Measurements from ENCODE around the gene FAM200B.

The FAM200B gene

DNA sequence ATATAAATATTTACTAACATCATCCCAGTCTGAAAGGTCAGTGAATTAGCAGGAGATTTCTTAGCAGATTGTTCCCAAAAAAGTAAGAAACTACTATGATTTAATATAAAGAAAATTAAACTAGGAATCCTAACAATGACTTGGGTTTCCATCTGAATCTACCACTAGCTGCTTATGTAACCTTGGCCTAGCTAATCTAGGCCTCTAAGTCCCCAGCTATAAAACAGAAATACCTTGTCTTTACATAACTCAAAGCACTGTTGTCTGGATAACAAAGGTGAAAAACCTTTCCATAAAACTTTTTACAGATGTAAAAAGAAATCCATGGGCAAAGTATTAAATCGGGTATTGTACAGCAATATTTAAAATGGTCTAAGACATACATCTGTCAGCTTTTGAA, 29.4 kb upstream of the FAM200B start:
- peaks cover 56% of the 10 kb centered on the region for H3K4me1 ChIP-seq (ENCODE audit: insufficient read depth, low read length, severe bottlenecking)

DNA sequence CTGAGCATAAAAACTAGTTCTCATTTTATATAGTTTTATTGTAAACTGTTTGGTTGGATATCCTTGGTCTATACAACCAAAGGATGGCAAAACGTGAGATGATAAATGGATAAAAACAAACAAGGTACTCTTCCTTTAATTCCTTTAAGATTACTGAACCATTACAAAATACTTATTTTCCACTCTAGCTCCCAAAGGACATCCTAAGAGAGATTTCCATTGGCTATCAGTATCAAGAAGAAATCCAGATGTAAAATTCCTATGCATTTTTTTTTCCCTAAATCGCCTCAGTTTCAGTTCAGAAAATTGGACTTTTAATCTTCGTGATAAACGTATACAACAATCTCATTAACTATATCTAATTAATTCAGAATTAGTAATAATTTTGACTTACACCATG, 28.8 kb upstream of the FAM200B start:
- Histone ChIP-seq H3K79me2 (ENCODE audit: insufficient read depth, low read length) (peaks cover 56% of the 10 kb centered on the region), H4K20me1 (ENCODE audit: insufficient read depth, low read length) (no peaks in the 10 kb centered on the region), H3K27ac (ENCODE audit: low read depth, low read length, poor library complexity, severe bottlenecking) (no peak overlapping the region)

More for the DNA sequence above, 29.4 kb upstream of the FAM200B start:
- H2AFZ ChIP-seq (ENCODE audit: low read length): no peak overlapping the region
- no peaks in the 10 kb centered on the region for H3F3A ChIP-seq (ENCODE audit: insufficient read depth, low read length)
- TF ChIP-seq EZH2 (IDR thresholded peaks at IDR 0.05; ENCODE audit: borderline replicate concordance, low read length): no peak
- TF ChIP-seq, protein P1, sequence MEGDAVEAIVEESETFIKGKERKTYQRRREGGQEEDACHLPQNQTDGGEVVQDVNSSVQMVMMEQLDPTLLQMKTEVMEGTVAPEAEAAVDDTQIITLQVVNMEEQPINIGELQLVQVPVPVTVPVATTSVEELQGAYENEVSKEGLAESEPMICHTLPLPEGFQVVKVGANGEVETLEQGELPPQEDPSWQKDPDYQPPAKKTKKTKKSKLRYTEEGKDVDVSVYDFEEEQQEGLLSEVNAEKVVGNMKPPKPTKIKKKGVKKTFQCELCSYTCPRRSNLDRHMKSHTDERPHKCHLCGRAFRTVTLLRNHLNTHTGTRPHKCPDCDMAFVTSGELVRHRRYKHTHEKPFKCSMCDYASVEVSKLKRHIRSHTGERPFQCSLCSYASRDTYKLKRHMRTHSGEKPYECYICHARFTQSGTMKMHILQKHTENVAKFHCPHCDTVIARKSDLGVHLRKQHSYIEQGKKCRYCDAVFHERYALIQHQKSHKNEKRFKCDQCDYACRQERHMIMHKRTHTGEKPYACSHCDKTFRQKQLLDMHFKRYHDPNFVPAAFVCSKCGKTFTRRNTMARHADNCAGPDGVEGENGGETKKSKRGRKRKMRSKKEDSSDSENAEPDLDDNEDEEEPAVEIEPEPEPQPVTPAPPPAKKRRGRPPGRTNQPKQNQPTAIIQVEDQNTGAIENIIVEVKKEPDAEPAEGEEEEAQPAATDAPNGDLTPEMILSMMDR (IDR thresholded peaks at IDR 0.05; ENCODE audit: low read length): no peak
- no peaks in the 10 kb centered on the region for H3K9me2 ChIP-seq (ENCODE audit: low read depth, low read length)
- no peaks in the 10 kb centered on the region for H3K36me3 ChIP-seq (ENCODE audit: insufficient read depth, low read length)
- peak overlapping the region; percentile 97 for H3K4me2 ChIP-seq (ENCODE audit: low read length)
- H3K27ac ChIP-seq (ENCODE audit: low read depth, low read length, poor library complexity, severe bottlenecking): peak overlapping the region; percentile 17
- H4K20me1 ChIP-seq (ENCODE audit: insufficient read depth, low read length): no peaks in the 10 kb centered on the region
- H3K9me3 ChIP-seq (ENCODE audit: low read length): no peaks in the 10 kb centered on the region
- H3K79me2 ChIP-seq (ENCODE audit: insufficient read depth, low read length): peaks cover 63% of the 10 kb centered on the region
- H3K9ac ChIP-seq (ENCODE audit: low read length): no peak overlapping the region; the same call in 1 of the 2 replicates
- H3K4me3 ChIP-seq (ENCODE audit: low read depth, low read length, poor library complexity, severe bottlenecking): no peak overlapping the region
- no peaks in the 10 kb centered on the region for H3K27me3 ChIP-seq (ENCODE audit: insufficient read depth, low read length)

DNA sequence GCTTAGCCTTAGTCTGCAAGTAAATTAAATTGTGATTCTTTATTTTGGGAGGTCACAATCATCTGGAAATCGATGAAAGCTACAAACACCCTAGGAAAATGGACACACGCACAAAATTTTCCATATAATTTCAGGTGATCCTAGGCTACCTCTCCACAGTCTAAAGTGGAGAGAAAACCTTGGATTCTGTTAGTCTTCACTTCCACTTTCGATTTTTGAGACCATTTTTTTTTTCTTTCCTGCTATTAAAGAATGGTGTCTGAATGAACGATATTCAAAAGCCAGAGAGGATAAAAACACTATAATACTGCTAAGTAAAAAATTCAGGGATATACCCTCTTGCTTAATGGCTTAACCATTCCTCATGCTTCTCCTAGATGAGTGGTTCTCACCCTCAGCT, 28.2 kb upstream of the FAM200B start:
- Histone ChIP-seq H3K4me2 (ENCODE audit: low read length) (peak overlapping the region; percentile 97), H4K20me1 (ENCODE audit: insufficient read depth, low read length) (no peaks in the 10 kb centered on the region), H3K27me3 (ENCODE audit: insufficient read depth, low read length) (no peaks in the 10 kb centered on the region), H3K36me3 (ENCODE audit: insufficient read depth, low read length) (no peaks in the 10 kb centered on the region), H3K79me2 (ENCODE audit: insufficient read depth, low read length) (peaks cover 50% of the 10 kb centered on the region), H3K9me2 (ENCODE audit: low read depth, low read length) (no peaks in the 10 kb centered on the region), H3K4me1 (ENCODE audit: insufficient read depth, low read length, severe bottlenecking) (peaks cover 56% of the 10 kb centered on the region), H3K9me3 (ENCODE audit: low read length) (no peaks in the 10 kb centered on the region), H2AFZ (ENCODE audit: low read length) (no peak overlapping the region), H3K27ac (ENCODE audit: low read depth, low read length, poor library complexity, severe bottlenecking) (peak overlapping the region; percentile 54), H3K4me3 (ENCODE audit: low read depth, low read length, poor library complexity, severe bottlenecking) (peak overlapping the region; percentile 79), H3K9ac (ENCODE audit: low read length) (peak overlapping the region; percentile 88), H3F3A (ENCODE audit: insufficient read depth, low read length) (no peaks in the 10 kb centered on the region)
- TF ChIP-seq, protein P1 (IDR thresholded peaks at IDR 0.05; ENCODE audit: low read length): no peak
- TF ChIP-seq EZH2 (IDR thresholded peaks at IDR 0.05; ENCODE audit: borderline replicate concordance, low read length): no peak

More for the DNA sequence above, 28.8 kb upstream of the FAM200B start:
- Histone ChIP-seq H3K4me1 (ENCODE audit: insufficient read depth, low read length, severe bottlenecking) (peaks cover 56% of the 10 kb centered on the region), H3F3A (ENCODE audit: insufficient read depth, low read length) (no peaks in the 10 kb centered on the region), H3K4me2 (ENCODE audit: low read length) (peak overlapping the region; percentile 97), H3K36me3 (ENCODE audit: insufficient read depth, low read length) (no peaks in the 10 kb centered on the region), H3K27me3 (ENCODE audit: insufficient read depth, low read length) (no peaks in the 10 kb centered on the region), H3K9ac (ENCODE audit: low read length) (peak overlapping the region; percentile 88), H3K9me3 (ENCODE audit: low read length) (no peaks in the 10 kb centered on the region), H2AFZ (ENCODE audit: low read length) (no peak overlapping the region), H3K4me3 (ENCODE audit: low read depth, low read length, poor library complexity, severe bottlenecking) (peak overlapping the region; percentile 79), H3K9me2 (ENCODE audit: low read depth, low read length) (no peaks in the 10 kb centered on the region)
- no peak for TF ChIP-seq EZH2 (IDR thresholded peaks at IDR 0.05; ENCODE audit: borderline replicate concordance, low read length)
- TF ChIP-seq, protein P1 (IDR thresholded peaks at IDR 0.05; ENCODE audit: low read length): no peak

Data from OCI-LY1 (cell line).